ENCODE results near the gene SORCS2. TPM values are rescaled to one million over a fixed set of nuclear protein-coding genes. Genes with fewer than 3 reads are reported as not detected.
A peak's percentile ranks its signal among the peaks of the same experiment; 100 is the strongest.

Gene SORCS2
- total and polyA plus RNA-seq, 7 donors = 0.18 to 1.5 (median 0.36) TPM

GRCh38 chr4:7462509-7462971 lies 270.2 kb downstream of the SORCS2 start:
- no peaks in the 10 kb centered on the region for H3K9me3 ChIP-seq
- peaks cover 5% of the 10 kb centered on the region for H3K4me1 ChIP-seq
- DNase-seq = no peak

GRCh38 chr4:7463566-7464258 lies 271.4 kb downstream of the SORCS2 start:
- ATAC-seq = no peak
- H3K36me3 ChIP-seq (ENCODE audit: insufficient read depth in 1 of 2, low read depth in 1 of 2) = no peaks in the 10 kb centered on the region
- no peak overlapping the region for H3K4me3 ChIP-seq
- intact Hi-C loops (cut with DNase I) = no loop called here
- peaks cover 5% of the 10 kb centered on the region for H3K4me1 ChIP-seq
- no peak overlapping the region for H3K27ac ChIP-seq
- H3K9me3 ChIP-seq = no peaks in the 10 kb centered on the region
- H3K27me3 ChIP-seq (ENCODE audit: insufficient read depth in 3 of 3, low read length in 2 of 3) = peaks cover 0 to 36% (median 3%) of the 10 kb centered on the region in 3 donors
- WGBS, 3 donors = 41 to 65% (median 47%) methylated on average over 20 of the region's 20 CpGs
- no peak for TF ChIP-seq CTCF (IDR thresholded peaks at IDR 0.05)
- DNase-seq = no peak

More at GRCh38 chr4:7462509-7462971, 270.2 kb downstream of the SORCS2 start:
- 14 to 33% (median 20%) methylated on average over 11 of the region's 11 CpGs for WGBS, 3 donors
- H3K4me3 ChIP-seq = no peak overlapping the region
- H3K27me3 ChIP-seq (ENCODE audit: insufficient read depth in 3 of 3, low read length in 2 of 3) = peaks cover 0 to 35% (median 3%) of the 10 kb centered on the region in 3 donors
- peak in 1 of 4 donors; percentile 55 for ATAC-seq
- H3K27ac ChIP-seq = no peak overlapping the region
- no peak for TF ChIP-seq CTCF (IDR thresholded peaks at IDR 0.05)
- intact Hi-C loops (cut with DNase I) = no loop called here
- H3K36me3 ChIP-seq (ENCODE audit: insufficient read depth in 1 of 2, low read depth in 1 of 2) = no peaks in the 10 kb centered on the region

GRCh38 chr4:7464259-7464655 lies 271.9 kb downstream of the SORCS2 start:
- Histone ChIP-seq H3K4me1 (peaks cover 5% of the 10 kb centered on the region), H3K9me3 (no peaks in the 10 kb centered on the region), H3K27ac (no peak overlapping the region), H3K27me3 (ENCODE audit: insufficient read depth in 3 of 3, low read length in 2 of 3) (peaks cover 0 to 34% (median 3%) of the 10 kb centered on the region in 3 donors), H3K4me3 (no peak overlapping the region), H3K36me3 (ENCODE audit: insufficient read depth in 1 of 2, low read depth in 1 of 2) (no peaks in the 10 kb centered on the region)
- no peak for DNase-seq
- TF ChIP-seq CTCF (IDR thresholded peaks at IDR 0.05) = no peak
- ATAC-seq = no peak
- 85 to 89% (median 86%) methylated on average over 5 of the region's 5 CpGs for WGBS, 3 donors
- intact Hi-C loops (cut with DNase I) = no loop called here

GRCh38 chr4:7465017-7465416 lies 272.7 kb downstream of the SORCS2 start:
- TF ChIP-seq CTCF (IDR thresholded peaks at IDR 0.05) = no peak
- peaks cover 5% of the 10 kb centered on the region for H3K4me1 ChIP-seq
- no peak overlapping the region for H3K27ac ChIP-seq
- H3K4me3 ChIP-seq = no peak overlapping the region
- no peaks in the 10 kb centered on the region for H3K36me3 ChIP-seq (ENCODE audit: insufficient read depth in 1 of 2, low read depth in 1 of 2)
- DNase-seq (no peak), ATAC-seq (no peak)
- H3K27me3 ChIP-seq (ENCODE audit: insufficient read depth in 3 of 3, low read length in 2 of 3) = peaks cover 0 to 27% (median 3%) of the 10 kb centered on the region in 3 donors
- intact Hi-C loops (cut with DNase I) = no loop called here
- H3K9me3 ChIP-seq = no peaks in the 10 kb centered on the region
- 83 to 96% (median 89%) methylated on average over 9 of the region's 9 CpGs for WGBS, 3 donors

Data from psoas muscle (tissue), 8 donors.